ENCODE data around the gene YWHAB.

The YWHAB gene

DNA sequence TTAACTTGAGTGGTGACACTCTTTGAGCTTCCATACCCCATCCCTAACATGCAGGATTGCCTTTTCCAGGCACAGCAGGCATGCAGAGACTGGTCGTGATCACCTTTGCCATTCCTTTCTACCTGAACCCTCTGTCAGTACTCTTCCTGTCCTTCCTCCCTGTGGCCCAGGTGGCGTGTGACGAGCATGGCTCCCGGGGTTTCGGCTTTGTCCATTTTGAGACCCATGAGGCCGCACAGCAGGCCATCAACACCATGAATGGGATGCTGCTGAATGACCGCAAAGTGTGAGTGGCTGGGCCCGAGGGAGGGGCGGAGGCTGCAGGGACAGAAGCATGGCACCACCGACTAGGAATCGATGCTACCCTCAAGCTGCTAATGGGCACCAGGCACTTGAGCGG lies 31.1 kb downstream of the YWHAB start:
- DNase-seq, result no peak

DNA sequence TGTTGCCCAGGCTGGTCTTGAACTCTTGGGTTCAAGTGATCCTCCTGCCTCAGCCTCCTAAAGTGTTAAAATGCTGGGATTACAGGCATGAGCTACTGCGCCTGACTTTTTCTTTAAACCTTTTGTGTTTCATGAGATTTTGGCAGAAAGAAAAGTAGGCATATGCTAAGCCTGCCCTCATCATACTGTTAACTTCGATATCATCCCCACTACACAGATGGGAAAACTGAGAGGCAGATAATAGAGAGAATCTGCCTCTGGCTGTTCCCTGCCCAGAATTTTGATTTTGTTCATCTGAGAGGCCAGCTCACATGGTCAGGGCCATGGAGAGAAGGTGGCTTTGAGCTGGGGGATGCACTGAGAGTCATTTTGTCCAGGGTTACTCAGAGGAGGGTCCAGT lies 31.9 kb downstream of the YWHAB start:
- no peak for DNase-seq

DNA sequence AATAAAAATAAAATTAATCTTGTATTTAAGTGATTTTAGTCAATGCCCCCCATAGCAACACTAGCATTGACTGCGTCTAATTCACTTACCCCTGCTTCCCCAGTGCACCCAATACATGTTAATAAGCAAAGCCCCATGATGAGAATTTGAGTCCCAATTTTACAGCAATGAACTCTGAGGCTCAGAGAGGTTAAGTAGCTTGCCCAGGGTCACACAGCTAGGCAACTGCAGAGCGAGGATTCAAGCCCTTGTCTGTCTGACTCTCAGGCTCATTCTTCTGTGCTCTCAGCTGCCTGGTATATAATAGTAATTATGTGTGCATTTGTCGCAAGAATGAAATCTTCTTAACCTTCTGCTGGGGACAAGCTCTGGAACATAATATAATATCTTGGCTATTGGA lies 32.8 kb downstream of the YWHAB start:
- DNase-seq, result no peak

DNA sequence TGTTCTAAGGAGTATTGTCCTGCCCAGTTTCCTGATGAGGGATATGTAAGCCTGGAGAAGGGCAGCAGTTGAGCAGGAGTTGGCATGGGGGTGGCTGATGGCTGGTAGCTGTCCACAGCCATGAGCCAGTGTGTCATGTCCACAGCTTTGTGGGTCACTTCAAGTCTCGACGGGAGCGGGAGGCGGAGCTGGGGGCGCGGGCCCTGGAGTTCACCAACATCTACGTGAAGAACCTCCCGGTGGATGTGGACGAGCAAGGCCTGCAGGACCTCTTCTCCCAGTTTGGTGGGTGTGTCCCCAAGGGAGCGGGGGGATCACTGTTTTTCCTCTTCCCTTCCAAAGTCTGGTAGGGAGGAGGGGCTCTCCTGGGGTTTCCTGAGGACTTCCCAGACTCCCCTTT lies 33.3 kb downstream of the YWHAB start:
- DNase-seq, result no peak

GRCh38 chr20:44921447-44921846 lies 35.9 kb downstream of the YWHAB start:
- no peak for DNase-seq

DNA sequence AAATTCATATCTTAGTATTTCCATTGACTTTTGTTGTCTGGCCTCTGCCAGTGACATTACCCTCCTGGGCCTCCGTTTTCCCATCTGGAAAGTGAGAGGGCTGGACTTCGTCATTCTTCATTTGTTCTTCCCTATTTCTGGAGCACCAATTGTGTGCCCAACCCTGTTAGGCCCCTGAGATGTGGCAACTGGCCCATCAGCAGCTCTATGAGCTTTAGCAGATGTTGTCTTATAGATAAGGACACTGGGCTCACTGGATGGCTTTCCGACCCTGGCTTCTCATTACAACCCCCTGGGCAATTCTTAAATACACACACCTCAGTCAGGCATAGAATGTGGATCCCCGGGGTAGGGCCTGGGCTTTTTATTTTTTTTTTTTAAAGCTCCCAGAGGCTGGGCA lies 39.0 kb downstream of the YWHAB start:
- DNase-seq, result no peak

DNA sequence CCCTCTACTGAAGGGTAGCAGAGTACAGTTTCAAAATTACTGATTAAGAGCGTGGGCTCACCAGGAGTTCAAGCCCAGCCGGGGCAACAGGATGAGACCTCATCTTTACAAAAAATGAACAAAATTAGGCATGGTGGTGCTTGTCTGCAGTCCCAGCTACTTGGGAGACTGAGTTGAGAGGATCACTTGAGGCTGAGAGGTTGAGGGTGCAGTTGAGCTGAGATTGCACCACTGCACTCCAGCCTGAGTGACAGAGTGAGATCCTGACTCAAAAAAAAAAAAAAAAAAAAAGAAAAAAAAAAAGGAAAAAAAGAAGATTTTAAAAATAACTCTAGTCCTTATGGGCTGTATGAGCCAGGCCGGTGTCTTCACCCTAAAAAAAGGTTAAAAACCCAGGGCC lies 43.1 kb downstream of the YWHAB start:
- no peak for DNase-seq

DNA sequence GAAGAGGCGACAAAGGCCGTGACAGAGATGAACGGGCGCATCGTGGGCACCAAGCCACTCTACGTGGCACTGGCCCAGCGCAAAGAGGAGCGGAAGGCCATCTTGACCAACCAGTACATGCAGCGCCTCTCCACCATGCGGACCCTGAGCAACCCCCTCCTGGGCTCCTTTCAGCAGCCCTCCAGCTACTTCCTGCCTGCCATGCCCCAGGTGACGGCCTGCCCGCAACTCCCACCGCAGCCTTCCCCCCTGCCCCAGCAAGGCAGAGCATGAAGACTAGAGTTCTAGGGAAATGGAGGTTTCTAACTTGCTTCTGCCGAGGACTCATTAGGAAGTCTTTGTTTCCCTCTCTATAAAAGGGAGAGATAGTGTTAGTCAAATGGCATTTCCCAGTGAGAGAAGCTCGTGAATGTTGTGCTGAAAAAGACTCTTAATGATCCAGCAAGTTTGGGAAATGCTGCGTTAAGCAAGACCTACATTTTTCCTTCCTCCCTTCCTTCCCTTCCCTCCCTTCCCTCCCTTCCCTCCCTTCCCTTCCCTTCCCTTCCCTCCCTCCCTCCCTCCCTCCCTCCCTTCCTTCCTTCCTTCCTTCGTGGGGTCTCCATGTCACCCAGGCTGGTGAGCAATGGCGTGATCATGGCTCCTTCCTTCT lies 45.1 kb downstream of the YWHAB start:
- no peak for DNase-seq

DNA sequence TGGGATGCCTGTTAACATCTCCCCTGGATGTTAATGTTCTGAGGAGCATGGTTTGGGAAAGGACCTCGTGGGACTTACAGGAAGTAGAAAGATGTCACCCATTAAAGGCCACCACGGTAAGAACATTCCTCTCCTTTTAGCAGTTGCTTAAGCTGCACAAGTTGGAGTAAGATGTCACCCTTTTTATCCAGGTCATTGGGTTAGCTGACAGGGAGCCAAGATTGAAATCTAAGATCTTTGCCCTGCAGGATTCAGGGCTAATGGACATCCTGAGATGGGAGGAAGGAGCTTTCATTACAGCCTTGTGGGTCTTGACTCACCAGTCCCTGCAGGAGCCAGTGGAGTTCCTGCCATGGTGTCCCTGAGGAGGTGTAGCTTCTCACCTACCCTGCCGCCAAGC lies 46.4 kb downstream of the YWHAB start:
- DNase-seq, result no peak

GRCh38 chr20:44932916-44933315 lies 47.4 kb downstream of the YWHAB start:
- no peak for DNase-seq

DNA sequence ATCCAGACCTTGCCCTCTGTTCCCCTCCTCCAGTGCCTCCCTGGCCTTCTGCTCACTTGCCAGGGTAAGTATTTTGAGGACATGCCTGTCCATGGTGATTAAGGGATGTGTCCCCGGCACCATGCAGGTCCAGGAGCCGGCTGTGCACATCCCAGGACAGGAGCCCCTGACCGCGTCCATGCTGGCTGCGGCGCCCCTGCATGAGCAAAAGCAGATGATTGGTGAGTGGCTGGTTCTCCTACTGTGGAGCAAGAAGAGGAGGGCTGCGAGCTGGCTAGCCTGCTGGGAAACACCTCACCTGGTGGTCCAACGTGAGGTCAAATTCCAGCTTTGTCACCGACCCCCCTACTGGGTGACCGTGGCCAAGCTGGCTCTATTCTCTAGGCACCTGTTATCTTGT lies 51.0 kb downstream of the YWHAB start:
- no peak for DNase-seq

- DNase-seq, result no peak
Observed at GRCh38 chr20:44938637-44939036, 53.1 kb downstream of the YWHAB start.

GRCh38 chr20:44941120-44941691 lies 55.7 kb downstream of the YWHAB start:
- DNase-seq, result no peak

DNA sequence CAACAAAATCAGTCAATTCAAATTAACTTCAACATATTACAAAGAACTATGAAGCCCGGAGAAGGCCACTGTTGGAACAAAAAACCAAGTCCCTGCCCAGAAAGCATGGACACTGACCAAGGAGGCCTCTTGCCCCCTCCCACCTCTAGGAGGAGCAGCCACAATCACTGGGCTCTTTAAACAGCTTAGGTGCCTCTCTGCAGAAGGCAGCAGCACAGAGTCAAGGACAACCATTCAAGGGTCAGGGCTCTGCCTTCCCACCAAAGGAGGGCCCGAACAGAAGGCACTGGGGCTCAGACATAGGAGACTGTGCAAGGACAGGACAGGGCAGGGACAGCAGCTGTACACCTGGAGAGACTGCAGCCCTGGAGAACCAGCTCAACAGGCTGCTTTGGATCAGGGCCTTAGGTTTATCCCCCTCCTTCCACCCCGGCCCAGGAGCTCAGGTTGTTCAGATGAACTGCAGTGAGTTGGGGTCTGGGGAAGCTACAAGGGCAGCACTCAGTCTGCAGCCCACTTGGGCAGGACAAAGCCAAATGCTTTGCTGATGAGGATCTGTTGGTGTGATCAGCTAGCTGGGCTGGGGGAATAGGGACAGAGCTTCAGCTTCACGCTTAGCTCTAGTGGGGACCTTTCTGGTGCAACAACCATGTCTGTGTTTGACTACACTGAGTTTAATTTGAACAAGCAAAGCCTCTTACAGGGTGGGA lies 56.9 kb downstream of the YWHAB start:
- DNase-seq, result no peak

GRCh38 chr20:44943828-44944227 lies 58.3 kb downstream of the YWHAB start:
- no peak for DNase-seq

- no peak for DNase-seq
Observed at GRCh38 chr20:44945261-44945660, 59.8 kb downstream of the YWHAB start.

DNA sequence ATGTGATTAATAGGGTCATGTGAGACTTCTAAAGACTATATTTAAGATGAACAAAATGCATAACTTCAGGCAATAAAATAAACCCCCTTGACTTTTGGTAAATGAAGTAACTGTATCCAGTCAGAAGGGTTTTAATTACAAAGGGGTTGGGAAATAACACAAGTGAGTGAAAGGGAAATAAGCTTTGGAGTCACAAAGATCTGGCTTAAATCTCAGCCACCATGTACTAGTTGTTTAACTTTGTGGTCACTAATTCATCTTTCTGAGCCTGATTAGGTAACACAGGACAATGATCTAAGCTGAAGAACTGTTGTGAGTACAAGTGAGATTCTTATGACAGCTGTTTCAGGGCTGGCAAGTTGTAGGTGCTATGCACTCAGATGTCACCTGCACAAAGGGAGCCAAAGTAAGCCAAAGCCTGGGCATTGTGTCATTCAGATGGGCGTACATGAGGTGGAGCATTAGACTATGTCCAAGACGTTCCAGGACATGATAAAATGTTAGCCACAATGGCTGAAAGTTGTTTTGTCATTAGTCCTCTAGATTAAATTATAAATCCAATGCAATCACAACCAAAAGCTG lies 60.9 kb downstream of the YWHAB start:
- DNase-seq, result no peak

DNA sequence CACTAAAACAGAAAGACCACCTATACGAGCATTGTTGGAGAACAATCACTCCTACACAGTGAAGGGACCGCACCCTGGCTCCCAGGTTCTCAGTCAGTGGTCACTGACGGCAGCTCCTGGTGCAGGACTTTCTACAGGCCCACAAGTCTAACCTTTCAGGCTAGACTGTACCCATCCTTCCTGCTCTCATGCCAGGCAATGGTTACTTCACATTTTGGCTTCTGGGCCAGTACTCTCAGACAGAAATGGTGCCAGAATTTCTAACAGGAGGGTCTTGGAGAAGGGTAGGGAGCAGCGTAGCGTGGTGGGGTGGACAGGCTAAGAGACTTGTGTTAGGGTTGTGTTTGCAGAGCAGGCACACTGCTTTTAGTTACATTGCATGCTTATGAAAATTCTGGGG lies 62.6 kb downstream of the YWHAB start:
- DNase-seq, result no peak

DNA sequence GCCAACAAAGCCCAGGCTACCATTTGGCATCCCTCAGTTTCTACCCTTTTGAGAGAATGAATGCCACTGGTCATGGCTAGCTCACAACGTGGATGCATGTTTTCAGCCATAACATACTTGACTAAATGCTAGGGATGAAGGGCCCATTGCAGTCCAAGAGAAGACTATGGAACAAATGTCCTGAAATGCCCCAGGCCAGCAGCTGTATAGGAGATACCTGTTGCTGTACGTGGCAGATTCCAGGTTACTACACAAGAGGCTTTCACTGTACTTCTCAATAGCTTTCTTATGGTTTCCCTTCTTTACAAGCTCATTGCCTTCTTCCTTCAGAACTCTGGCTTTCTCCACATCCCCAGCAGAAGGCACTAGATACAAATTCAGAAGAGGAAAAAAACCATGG lies 63.0 kb downstream of the YWHAB start:
- no peak for DNase-seq

GRCh38 chr20:44950368-44950767 lies 64.9 kb downstream of the YWHAB start:
- DNase-seq, result no peak

GRCh38 chr20:44952731-44953130 lies 67.2 kb downstream of the YWHAB start:
- DNase-seq, result no peak

GRCh38 chr20:44954211-44954610 lies 68.7 kb downstream of the YWHAB start:
- DNase-seq, result no peak

DNA sequence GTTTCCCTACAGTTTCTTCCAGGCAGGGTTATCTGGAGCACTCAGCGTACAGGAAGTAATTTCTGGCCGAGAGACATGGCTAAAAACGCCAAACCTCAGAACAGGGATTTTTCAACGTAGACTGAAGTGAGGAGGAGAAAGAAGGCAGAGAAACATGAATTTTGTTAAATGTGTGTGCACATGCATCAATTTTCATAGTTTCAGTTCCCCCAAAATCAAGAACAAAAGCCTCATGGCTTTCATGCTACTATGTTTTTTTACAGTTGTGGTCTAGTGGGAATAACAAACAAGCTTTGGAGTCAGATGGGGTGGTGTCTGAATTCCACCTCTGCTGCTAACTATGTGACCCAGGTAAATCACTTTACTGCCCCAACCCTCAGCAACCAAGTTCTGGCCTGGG lies 69.8 kb downstream of the YWHAB start:
- no peak for DNase-seq

DNA sequence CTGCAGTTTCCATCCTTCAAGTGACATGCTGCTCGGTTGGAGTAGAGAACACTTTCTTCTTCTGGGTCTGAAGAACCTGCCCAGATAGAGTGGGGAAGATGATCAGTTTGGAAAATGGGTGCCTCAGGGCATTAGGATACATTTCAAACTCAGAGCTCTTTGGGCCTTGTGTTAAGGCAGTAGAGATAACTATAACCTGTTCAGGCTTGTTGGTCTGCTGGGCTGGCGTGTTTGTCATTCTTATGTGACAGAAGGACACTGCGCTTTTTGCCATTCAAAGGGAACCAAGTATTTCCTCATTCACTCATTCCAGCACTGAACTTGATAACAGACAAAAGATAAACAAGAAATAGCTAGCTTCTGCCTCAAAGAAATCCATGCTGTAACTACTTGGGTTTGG lies 70.9 kb downstream of the YWHAB start:
- DNase-seq, result no peak
